NCI-H510A (cell line): ENCODE results near the gene GTPBP2.
"Not testable (repeated sequence)": the region's sequence is repeated elsewhere in the genome, so short reads cannot be mapped to it uniquely, and the experiment has no call there.

Experiments used
- DNase-seq: peaks from one replicate; lab custom pipeline; 2025; lab: John Stamatoyannopoulos, UW

Gene GTPBP2

DNA sequence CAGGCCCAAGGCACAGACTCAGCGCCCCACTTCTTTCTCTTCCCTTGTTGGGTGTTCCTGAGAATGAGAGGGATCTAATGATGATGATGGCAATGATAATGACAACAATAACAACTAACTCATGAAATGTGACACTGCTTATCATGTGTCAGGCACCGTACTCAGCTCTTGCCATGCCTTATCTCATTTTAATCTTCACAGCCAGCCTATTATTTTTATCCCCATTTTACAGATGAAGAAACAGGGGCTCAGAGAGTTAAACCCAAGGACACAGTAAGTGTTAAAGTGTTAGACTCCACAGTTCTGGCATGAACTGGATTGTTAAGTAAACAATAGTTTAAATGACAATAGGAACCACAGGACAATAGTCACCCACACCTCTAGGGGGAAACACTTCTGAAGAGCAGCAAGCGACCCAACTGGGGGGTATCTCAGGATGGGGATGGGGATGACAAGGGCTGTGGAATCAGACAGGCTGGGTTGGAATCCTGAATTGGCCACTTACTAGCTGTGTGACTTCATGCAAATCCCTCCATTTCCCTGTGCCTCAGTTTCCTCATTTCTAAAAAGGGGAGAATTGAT is 28.2 kb upstream of the GTPBP2 start:
- no peak for DNase-seq

- DNase-seq: not testable (repeated sequence)
These were observed 23.8 kb upstream of the GTPBP2 start for GRCh38 chr6:43652822-43653221.

- no peak for DNase-seq
These were observed 19.2 kb upstream of the GTPBP2 start for GRCh38 chr6:43648248-43648647.

- DNase-seq: no peak
These were observed 18.5 kb upstream of the GTPBP2 start for GRCh38 chr6:43647613-43648012.

DNA sequence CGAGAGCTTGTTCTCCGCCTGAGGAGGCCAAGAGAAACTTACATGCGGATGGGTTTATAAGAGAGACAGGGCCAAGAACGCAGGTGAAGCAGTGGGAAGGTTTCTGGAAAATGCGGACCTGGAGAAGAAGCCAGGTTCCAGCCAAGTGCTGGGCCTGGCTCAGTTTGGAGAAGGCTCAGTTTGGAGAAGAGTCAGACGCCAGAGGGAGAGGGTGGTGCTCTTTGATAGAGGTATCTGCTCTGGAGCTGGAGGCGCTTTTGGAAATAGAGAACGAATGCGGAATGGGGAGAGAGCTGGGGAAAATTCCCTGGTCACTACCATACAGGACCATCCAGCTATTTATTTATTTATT is 16.5 kb upstream of the GTPBP2 start:
- no peak for DNase-seq

DNA sequence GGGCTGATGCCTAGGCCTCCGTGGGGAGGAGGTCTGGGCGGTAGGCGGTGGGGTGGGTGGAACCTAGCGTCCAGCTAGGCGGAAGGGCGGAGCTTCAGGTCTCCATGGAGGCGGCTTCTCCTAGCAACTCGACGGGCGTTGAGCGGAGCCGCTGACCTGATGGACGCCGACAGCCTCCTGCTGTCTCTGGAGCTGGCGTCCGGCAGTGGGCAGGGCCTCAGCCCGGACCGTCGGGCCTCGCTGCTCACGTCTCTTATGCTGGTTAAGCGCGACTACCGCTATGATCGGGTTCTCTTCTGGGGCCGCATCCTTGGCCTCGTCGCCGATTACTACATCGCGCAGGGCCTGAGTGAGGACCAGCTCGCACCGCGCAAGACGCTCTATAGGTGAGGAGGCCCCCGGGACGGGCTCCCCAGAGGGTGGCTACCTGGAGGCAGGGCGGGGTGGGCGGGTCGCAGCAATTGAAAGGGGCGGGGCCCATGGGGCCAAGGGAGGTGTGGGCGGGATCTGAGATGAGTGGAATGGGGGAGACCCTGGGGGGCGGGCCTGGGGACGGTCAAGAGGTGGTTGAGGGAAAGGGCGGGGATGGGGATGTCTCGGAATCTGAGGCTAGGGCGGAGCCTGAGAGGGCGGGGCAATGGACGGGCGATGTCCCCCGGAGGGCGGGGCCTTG is 16.0 kb upstream of the GTPBP2 start, which contains the start of gene RSPH9:
Gene RSPH9 (plus strand): TSS at position 97 of the 673 bp plus-strand sequence. CDS start 63 bp downstream, at position 160.
- DNase-seq: peak; percentile 68

DNA sequence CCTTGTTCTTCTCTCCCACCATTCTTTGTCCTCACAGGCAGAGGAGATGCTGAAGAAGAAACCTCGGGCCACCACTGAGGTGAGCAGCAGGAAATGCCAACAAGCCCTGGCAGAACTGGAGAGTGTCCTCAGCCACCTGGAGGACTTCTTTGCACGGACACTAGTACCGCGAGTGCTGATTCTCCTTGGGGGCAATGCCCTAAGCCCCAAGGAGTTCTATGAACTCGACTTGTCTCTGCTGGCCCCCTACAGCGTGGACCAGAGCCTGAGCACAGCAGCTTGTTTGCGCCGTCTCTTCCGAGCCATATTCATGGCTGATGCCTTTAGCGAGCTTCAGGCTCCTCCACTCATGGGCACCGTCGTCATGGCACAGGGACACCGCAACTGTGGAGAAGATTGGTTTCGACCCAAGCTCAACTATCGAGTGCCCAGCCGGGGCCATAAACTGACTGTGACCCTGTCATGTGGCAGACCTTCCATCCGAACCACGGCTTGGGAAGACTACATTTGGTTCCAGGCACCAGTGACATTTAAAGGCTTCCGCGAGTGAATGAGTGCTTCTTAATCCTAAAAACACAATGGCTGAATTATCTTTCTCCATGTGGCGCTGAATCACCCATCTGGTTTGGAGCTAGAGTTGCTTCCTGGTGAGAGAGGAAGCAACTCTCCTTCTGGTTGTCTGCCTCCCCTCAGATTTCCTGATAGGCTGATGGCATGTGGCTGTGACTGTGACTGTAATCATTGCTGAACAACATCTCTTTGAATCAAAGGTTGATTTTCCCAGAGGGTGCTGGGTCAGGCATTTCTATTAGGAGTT is 11.1 kb upstream of the GTPBP2 start:
- DNase-seq: no peak

- no peak for DNase-seq
These were observed 7.2 kb upstream of the GTPBP2 start for GRCh38 chr6:43636308-43636659.

DNA sequence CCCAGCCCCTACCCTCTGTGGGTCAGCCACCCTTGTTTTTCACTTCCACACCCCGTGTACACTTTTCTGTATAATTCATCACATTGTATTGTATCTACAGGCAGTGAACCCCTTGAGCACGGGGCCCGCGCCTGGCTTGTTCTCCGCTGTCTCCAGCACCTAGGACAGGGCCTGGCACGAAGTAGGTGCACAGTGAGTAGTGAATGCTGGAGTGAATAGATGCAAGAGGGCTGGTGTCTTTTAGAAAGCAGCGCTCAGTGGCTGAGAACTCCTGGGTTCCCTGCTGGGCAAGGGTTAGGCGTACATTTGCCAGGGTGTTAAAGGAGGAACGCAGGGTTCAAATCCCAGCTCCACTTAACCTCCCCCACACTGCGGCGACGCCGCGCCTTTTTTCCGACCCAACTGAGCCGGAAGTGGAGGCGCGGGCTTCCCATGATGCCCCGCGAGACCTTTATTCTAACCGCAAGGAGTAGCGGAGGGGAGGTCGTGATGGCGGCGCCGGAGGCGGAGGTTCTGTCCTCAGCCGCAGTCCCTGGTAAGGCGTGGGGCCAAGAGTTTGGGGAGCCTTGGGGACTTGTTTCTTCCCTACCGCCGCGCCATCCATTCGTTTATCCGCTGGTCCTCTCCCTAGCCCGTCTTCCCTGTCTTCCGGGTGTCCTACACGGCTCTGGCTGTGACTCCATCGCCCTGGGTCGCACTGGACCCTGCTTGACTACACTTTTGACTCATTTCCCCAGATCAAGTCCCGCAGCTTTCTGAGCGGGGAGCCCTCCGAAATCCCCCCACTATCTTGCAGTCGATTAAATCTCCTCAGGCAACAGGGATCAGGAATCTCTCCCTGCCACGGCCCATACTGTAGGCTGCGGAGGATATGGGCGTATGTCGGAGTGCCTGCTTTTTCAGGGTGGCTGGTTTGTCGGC is 6.6 kb upstream of the GTPBP2 start, which contains the start of gene MAD2L1BP:
Gene MAD2L1BP (plus strand): TSS at position 454 of the 921 bp plus-strand sequence. CDS start 36 bp downstream, at position 490.
- DNase-seq: peak; percentile 93

GRCh38 chr6:43634702-43635303 is 5.7 kb upstream of the GTPBP2 start:
- DNase-seq: no peak

DNA sequence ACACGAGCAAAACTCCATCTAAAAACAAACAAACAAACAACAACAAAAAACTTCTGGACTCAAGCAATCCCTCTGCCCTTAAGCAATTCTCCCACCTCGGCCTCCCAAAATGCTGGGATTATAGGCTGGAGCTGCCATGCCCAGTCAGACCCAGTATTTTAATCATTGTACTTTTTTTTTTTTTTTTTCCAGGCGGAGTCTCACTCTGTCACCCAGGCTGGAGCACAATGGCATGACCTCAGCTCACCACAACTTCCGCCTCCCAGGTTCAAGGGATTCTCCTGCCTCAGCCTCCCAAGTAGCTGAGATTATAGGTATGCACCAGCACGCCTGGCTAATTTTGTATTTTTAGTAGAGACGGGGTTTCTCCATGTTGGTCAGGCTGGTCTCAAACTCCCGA is 3.9 kb upstream of the GTPBP2 start:
- DNase-seq: not testable (repeated sequence)

- no peak for DNase-seq
These were observed 2.0 kb upstream of the GTPBP2 start for GRCh38 chr6:43630980-43631619.

- peak; percentile 97 for DNase-seq
These were observed 639 bp upstream of the GTPBP2 start for GRCh38 chr6:43629505-43630300.

GRCh38 chr6:43628393-43629103 is 516 bp downstream of the GTPBP2 start:
- DNase-seq: peak; percentile 65

- peak; percentile 91 for DNase-seq
These were observed 1.8 kb downstream of the GTPBP2 start for GRCh38 chr6:43627008-43627825.

GRCh38 chr6:43625393-43625992 is 3.6 kb downstream of the GTPBP2 start:
- DNase-seq: no peak

- no peak for DNase-seq
These were observed 4.2 kb downstream of the GTPBP2 start for GRCh38 chr6:43624786-43625288.
